GM12864 (cell line): ENCODE measurements around the gene PEPD.

Experiments used
- DNase-seq: peaks from one replicate; pipeline ENCODE4 v3.0.0-alpha.2; 2011; ENCODE audit warnings: low read depth
- H3K4me3 ChIP-seq: 2 replicates; pipeline ENCODE4 v1.5.1; 2011; ENCODE audit warnings: mild to moderate bottlenecking, low read depth, low read length, control low read depth
- TF ChIP-seq, protein P1 (sequence below): IDR thresholded peaks from 2 replicates; pipeline ENCODE4 v1.5.1; 2011; ENCODE audit warnings: low read depth, mild to moderate bottlenecking, moderate library complexity, low read length, control low read depth, inconsistent platforms; ENCODE audit errors: missing control alignments

The PEPD gene

GRCh38 chr19:33363476-33363875, 158.1 kb downstream of the PEPD start:
- H3K4me3 ChIP-seq, result no peak overlapping the region
- TF ChIP-seq, protein P1, sequence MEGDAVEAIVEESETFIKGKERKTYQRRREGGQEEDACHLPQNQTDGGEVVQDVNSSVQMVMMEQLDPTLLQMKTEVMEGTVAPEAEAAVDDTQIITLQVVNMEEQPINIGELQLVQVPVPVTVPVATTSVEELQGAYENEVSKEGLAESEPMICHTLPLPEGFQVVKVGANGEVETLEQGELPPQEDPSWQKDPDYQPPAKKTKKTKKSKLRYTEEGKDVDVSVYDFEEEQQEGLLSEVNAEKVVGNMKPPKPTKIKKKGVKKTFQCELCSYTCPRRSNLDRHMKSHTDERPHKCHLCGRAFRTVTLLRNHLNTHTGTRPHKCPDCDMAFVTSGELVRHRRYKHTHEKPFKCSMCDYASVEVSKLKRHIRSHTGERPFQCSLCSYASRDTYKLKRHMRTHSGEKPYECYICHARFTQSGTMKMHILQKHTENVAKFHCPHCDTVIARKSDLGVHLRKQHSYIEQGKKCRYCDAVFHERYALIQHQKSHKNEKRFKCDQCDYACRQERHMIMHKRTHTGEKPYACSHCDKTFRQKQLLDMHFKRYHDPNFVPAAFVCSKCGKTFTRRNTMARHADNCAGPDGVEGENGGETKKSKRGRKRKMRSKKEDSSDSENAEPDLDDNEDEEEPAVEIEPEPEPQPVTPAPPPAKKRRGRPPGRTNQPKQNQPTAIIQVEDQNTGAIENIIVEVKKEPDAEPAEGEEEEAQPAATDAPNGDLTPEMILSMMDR, result no peak
- DNase-seq, result no peak

DNA sequence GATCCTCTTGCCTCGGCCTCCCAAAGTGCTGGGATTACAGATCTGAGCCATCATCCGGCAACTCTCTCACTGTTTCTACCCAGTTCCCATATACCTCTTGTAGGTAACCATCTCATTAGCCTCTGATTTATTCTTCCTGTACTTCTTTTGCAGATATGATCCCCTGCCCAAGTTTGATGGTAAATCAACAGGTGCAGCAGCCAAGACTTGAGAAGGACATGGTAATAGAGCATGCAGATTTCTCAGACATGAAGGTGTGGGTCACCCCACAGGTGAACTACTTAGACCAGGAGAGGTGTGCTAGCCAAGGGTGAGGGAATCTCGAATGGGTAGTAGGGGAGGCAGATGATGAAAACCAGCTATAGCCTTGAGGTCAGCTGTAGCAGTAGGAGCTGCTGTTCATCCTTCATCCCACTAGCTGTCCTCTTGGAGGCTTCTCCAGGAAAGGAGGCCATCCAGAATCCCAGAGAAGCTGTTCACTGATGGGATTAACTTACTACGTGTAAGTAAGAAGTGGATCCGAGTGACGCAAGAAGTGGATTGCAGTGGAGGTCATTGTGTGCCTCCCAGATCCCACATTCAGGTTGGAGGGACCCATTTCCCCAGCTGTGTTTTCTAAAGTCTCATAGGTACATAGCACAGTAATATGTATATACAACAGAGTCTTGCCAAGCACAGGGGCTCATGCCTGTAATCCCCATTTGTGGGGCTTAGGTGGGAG, 158.9 kb downstream of the PEPD start:
- no peak for DNase-seq
- TF ChIP-seq, protein P1, result no peak
- H3K4me3 ChIP-seq, result no peak overlapping the region

DNA sequence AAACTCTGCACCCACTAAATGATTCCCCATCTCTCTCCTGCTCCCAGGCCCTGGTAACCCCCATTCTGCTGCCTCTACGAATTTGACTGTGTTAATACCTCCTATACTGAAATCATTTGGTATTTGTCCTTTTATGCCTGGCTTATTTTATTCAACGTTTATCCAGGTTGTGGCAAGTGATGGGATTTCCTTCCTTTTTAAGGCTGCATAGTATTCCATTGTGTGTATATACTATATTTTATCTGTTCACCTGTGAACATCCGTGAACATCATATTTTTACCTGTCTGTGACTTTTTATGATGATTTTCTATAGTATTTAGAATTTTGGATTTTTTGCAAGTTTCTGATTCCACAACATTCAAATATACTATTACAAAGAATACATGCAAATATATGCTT, 162.0 kb downstream of the PEPD start:
- TF ChIP-seq, protein P1, result no peak
- DNase-seq, result no peak
- no peak overlapping the region for H3K4me3 ChIP-seq

DNA sequence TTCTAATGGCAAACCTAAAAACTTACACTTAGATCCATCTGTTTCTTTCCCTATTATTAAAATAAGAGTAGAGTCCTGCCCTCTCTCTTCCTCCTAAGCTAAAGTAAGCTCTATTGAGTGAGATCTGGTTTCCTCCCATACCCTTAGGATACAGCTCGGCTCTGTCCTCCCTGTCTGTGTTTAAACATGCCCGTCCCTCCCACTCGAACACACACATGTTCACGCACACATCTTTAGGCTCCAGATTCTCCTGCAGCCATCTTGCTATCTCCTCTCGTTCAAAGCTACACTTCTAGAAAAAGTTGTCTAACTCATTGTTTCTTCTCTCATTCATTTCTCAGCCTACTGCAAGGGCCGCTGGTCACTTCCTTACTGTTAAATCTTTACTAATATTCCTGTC, 163.2 kb downstream of the PEPD start:
- TF ChIP-seq, protein P1, result no peak
- no peak for DNase-seq

DNA sequence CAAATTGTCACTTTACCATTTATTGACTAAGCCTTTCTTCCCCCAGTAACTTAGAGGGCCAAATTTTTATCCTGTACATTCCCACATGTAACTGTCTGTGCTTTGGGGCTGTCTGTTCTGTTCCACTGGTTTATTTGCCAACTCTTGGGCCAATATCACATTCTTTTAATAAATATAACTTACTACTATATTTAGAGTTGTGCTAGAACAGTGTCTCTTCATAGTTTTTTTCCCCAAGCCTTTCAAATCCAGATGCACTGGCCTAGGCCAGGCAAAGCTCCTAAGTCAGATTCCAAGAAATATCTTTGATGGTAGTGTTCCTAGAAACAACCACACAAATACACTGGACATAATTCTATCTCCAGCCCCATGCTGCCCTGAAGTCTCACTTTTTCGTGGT, 164.0 kb downstream of the PEPD start:
- no peak overlapping the region for H3K4me3 ChIP-seq
- TF ChIP-seq, protein P1, result no peak
- DNase-seq, result no peak

More for the DNA sequence above, 163.2 kb downstream of the PEPD start:
- H3K4me3 ChIP-seq, result no peak overlapping the region

DNA sequence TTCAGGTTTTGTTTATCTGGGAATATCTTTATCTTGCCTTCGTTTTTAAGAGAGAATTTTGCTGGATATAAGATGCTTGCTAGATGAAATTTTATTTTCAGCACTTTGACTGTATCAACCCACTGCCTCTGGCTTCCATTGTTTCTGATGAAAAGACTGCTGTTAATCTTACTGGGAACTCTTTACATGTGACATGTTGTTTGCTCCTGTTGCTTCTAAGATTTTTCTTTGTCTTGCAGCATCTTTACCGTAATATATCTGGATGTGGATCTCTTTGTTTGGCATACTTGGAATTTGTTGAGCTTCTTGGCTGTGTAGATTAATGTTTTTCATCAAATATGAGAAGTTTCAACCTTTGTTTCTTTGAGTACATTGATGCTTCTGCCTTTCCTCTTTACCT, 166.1 kb downstream of the PEPD start:
- DNase-seq, result no peak
- TF ChIP-seq, protein P1, result no peak
- H3K4me3 ChIP-seq, result no peak overlapping the region
